ENCODE measurements around the gene PC.

- TF ChIP-seq CTCF (IDR thresholded peaks at IDR 0.05; ENCODE audit: poor library complexity), result no peak
- no peak for TF ChIP-seq EZH2phosphoT487 (IDR thresholded peaks at IDR 0.05; ENCODE audit: low read depth, severe bottlenecking, unreplicated experiment)
These were observed 33.9 kb upstream of the PC start for GRCh38 chr11:66992041-66992440.

Data from hepatocyte (in vitro differentiated cells).